ENCODE data around the gene TAOK1.

Gene TAOK1

DNA sequence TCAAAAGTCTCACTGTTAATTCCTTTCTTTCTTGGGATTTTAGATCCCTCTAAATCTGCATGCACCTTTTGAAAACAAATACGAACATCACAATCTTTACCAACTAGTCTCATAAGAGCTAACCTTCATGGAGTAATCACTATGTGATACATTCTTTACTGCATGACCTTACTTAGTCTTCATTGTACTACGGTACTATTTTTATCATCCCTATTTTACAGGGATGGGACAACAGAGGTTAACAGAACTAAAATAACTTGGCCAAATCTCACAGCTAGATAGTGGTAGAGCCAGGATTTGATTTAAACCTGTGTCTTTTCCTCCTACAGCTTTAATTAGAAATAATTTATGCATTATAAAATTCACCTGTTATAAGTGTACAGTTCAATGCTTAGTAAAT lies 32.9 kb upstream of the TAOK1 start:
- H3K36me3 ChIP-seq (ENCODE audit: insufficient read depth, low read length) = no peaks in the 10 kb centered on the region
- H4K20me1 ChIP-seq (ENCODE audit: insufficient read depth, low read length, poor library complexity, severe bottlenecking) = no peaks in the 10 kb centered on the region
- no peaks in the 10 kb centered on the region for H3K27me3 ChIP-seq (ENCODE audit: insufficient read depth, low read length, poor library complexity, severe bottlenecking)
- H3K79me2 ChIP-seq (ENCODE audit: insufficient read depth, low read length) = no peaks in the 10 kb centered on the region
- no peaks in the 10 kb centered on the region for H3K9me2 ChIP-seq (replicated peaks; ENCODE audit: low read depth, low read length)
- peak overlapping the region; percentile 29; the same call in 1 of the 2 replicates for H2AFZ ChIP-seq (ENCODE audit: low read length)
- H3K9ac ChIP-seq (ENCODE audit: low read depth, low read length, poor library complexity, severe bottlenecking) = no peak overlapping the region
- H3F3A ChIP-seq (ENCODE audit: low read depth) = no peaks in the 10 kb centered on the region
- H3K4me1 ChIP-seq (ENCODE audit: insufficient read depth, low read length, poor library complexity, severe bottlenecking) = no peaks in the 10 kb centered on the region
- no peaks in the 10 kb centered on the region for H3K9me3 ChIP-seq (ENCODE audit: insufficient read depth, low read depth, low read length)
- H3K4me2 ChIP-seq (ENCODE audit: low read depth, low read length, poor library complexity, severe bottlenecking) = no peak overlapping the region
- H3K4me3 ChIP-seq (ENCODE audit: low read length, poor library complexity, severe bottlenecking) = no peak overlapping the region
- TF ChIP-seq CTCF (conservative IDR thresholded peaks at IDR 0.05; ENCODE audit: low read length) (no peak), EZH2phosphoT487 (IDR thresholded peaks at IDR 0.05; ENCODE audit: borderline replicate concordance) (no peak)

DNA sequence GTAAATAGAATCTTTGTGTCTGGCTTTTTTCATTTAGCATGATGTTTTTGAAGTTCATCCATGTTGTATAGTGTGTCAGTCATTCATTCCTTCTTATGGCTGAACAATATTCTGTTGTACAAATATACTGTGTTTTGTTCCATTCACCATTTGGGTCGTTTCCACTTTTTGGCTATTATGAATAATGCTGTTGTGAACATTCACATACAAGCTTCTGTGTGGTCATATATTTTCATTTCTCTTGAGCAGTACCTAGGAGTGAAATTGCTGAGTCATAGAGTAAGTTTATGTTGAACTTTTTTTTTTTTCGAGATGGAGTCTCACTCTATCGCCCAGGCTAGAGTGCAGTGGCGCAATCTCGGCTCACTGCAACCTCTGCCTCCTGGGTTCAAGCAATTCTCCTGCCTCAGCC lies 32.3 kb upstream of the TAOK1 start:
- H3K4me3 ChIP-seq (ENCODE audit: low read length, poor library complexity, severe bottlenecking) = no peak overlapping the region
- no peaks in the 10 kb centered on the region for H3F3A ChIP-seq (ENCODE audit: low read depth)
- TF ChIP-seq EZH2phosphoT487 (IDR thresholded peaks at IDR 0.05; ENCODE audit: borderline replicate concordance) (no peak), CTCF (conservative IDR thresholded peaks at IDR 0.05; ENCODE audit: low read length) (no peak)
- no peaks in the 10 kb centered on the region for H3K4me1 ChIP-seq (ENCODE audit: insufficient read depth, low read length, poor library complexity, severe bottlenecking)
- H3K79me2 ChIP-seq (ENCODE audit: insufficient read depth, low read length) = no peaks in the 10 kb centered on the region
- H3K36me3 ChIP-seq (ENCODE audit: insufficient read depth, low read length) = no peaks in the 10 kb centered on the region
- H3K9ac ChIP-seq (ENCODE audit: low read depth, low read length, poor library complexity, severe bottlenecking) = no peak overlapping the region
- H3K27me3 ChIP-seq (ENCODE audit: insufficient read depth, low read length, poor library complexity, severe bottlenecking) = no peaks in the 10 kb centered on the region
- H4K20me1 ChIP-seq (ENCODE audit: insufficient read depth, low read length, poor library complexity, severe bottlenecking) = no peaks in the 10 kb centered on the region
- no peaks in the 10 kb centered on the region for H3K9me2 ChIP-seq (replicated peaks; ENCODE audit: low read depth, low read length)
- H3K4me2 ChIP-seq (ENCODE audit: low read depth, low read length, poor library complexity, severe bottlenecking) = no peak overlapping the region
- no peaks in the 10 kb centered on the region for H3K9me3 ChIP-seq (ENCODE audit: insufficient read depth, low read depth, low read length)
- H2AFZ ChIP-seq (ENCODE audit: low read length) = 0 out of 2 replicates have a peak overlapping the region, but pooled peaks have one; percentile 29

GRCh38 chr17:29358416-29358815 lies 31.7 kb upstream of the TAOK1 start:
- H3K4me3 ChIP-seq (ENCODE audit: low read length, poor library complexity, severe bottlenecking) = no peak overlapping the region
- H3F3A ChIP-seq (ENCODE audit: low read depth) = no peaks in the 10 kb centered on the region
- H3K9me2 ChIP-seq (replicated peaks; ENCODE audit: low read depth, low read length) = no peaks in the 10 kb centered on the region
- no peaks in the 10 kb centered on the region for H3K4me1 ChIP-seq (ENCODE audit: insufficient read depth, low read length, poor library complexity, severe bottlenecking)
- H3K9me3 ChIP-seq (ENCODE audit: insufficient read depth, low read depth, low read length) = no peaks in the 10 kb centered on the region
- 0 out of 2 replicates have a peak overlapping the region, but pooled peaks have one; percentile 12 for H2AFZ ChIP-seq (ENCODE audit: low read length)
- no peaks in the 10 kb centered on the region for H3K27me3 ChIP-seq (ENCODE audit: insufficient read depth, low read length, poor library complexity, severe bottlenecking)
- H3K36me3 ChIP-seq (ENCODE audit: insufficient read depth, low read length) = no peaks in the 10 kb centered on the region
- no peaks in the 10 kb centered on the region for H4K20me1 ChIP-seq (ENCODE audit: insufficient read depth, low read length, poor library complexity, severe bottlenecking)
- TF ChIP-seq EZH2phosphoT487 (IDR thresholded peaks at IDR 0.05; ENCODE audit: borderline replicate concordance) (no peak), CTCF (conservative IDR thresholded peaks at IDR 0.05; ENCODE audit: low read length) (no peak)
- no peak overlapping the region for H3K9ac ChIP-seq (ENCODE audit: low read depth, low read length, poor library complexity, severe bottlenecking)
- H3K79me2 ChIP-seq (ENCODE audit: insufficient read depth, low read length) = no peaks in the 10 kb centered on the region
- no peak overlapping the region for H3K4me2 ChIP-seq (ENCODE audit: low read depth, low read length, poor library complexity, severe bottlenecking)
